Hepatocyte (in vitro differentiated cells): ENCODE results near the gene ALDOB.

ENCODE experiments used
- EZH2 ChIP-seq: fragments of 200-600 bp; sonication (generic); IDR thresholded peaks from 2 replicates; pipeline ENCODE4 v1.6.1; 2016; ENCODE audit warnings: antibody characterized with exemption, mild to moderate bottlenecking, borderline replicate concordance
- EZH2phosphoT487 ChIP-seq: fragments of 200-600 bp; sonication (generic); IDR thresholded peaks from one replicate; pipeline ENCODE4 v1.6.1; 2018; ENCODE audit warnings: antibody characterized with exemption, mild to moderate bottlenecking, low read depth, moderate library complexity; ENCODE audit not compliant: unreplicated experiment, severe bottlenecking
- TF ChIP-seq, protein P1 (sequence below): fragments of 200-600 bp; sonication (generic); IDR thresholded peaks from 2 replicates; pipeline ENCODE4 v1.5.1; 2016; ENCODE audit warnings: antibody characterized with exemption, mild to moderate bottlenecking; ENCODE audit not compliant: poor library complexity

DNA sequence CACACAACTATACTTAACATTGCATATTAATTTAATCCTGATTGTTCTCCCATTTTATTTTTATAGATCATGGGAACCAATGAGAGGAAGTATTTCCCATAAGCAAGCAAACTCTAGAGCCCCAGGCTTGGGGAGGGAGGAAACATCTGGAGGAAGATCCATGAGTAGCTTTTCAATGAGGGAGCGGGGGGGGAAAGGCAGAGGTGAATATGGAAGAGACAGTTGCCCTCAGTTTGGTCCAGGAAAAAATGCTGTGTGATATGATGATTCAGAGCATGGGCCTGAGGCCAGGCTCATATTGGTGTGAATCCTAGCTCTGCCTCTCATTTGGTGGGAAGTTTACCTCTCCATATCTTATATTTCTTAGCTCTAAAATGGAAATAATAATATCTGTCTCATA is 42.2 kb upstream of the ALDOB start:
- TF ChIP-seq, protein P1, sequence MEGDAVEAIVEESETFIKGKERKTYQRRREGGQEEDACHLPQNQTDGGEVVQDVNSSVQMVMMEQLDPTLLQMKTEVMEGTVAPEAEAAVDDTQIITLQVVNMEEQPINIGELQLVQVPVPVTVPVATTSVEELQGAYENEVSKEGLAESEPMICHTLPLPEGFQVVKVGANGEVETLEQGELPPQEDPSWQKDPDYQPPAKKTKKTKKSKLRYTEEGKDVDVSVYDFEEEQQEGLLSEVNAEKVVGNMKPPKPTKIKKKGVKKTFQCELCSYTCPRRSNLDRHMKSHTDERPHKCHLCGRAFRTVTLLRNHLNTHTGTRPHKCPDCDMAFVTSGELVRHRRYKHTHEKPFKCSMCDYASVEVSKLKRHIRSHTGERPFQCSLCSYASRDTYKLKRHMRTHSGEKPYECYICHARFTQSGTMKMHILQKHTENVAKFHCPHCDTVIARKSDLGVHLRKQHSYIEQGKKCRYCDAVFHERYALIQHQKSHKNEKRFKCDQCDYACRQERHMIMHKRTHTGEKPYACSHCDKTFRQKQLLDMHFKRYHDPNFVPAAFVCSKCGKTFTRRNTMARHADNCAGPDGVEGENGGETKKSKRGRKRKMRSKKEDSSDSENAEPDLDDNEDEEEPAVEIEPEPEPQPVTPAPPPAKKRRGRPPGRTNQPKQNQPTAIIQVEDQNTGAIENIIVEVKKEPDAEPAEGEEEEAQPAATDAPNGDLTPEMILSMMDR: no peak
- TF ChIP-seq EZH2phosphoT487 (no peak), EZH2 (no peak)
